Measurements from ENCODE around the gene NEU4.

The NEU4 gene

DNA sequence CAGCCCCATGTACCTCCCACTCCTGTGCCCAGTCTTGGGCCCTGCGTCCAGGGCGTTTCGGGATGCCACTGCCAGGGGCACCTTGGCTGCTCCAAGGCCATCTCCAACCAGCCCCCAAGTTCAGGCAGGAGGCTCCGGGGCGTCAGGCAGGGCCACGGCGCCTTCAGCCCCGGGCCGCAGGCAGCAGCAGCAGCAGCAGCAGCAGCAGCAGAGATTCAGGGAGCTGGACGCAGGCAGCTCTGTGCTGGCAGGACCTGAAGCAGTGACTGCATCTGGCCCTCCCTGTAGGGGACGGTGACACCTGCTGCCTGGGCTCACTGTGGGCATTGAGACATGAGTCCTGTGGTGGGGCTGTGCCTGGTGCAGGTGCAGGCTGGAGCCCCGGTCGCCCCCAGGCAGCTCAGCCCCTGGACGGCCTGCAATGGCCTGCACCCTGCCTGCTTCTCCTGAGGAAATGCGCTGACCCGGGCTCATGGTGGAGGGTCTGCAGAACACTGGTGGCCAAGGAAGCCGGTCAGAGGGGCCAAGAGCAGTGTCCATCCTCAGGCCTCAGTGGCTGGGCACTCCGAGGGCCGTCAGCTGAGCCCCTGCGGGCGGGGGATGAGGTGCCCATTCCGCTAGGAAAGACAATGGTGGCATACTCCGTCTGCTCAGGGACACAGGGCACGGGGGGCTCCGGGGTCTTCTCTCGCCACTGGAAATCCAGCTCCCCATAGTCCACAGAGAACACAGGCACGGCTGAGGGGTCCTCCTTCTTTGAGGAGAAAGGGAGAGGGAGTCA lies 41.7 kb downstream of the NEU4 start:
- no peak overlapping the region for H3K4me3 ChIP-seq (ENCODE audit: low read length)
- no peak for DNase-seq (ENCODE audit: low read depth, low spot score)
- no peaks in the 10 kb centered on the region; the same call in 1 of the 2 replicates for H3K27me3 ChIP-seq (ENCODE audit: control insufficient read depth, insufficient read depth, low read length)
- no CpG with 5 or more reads among the region's 27 CpGs for WGBS (ENCODE audit: insufficient coverage, insufficient read length)
- no peaks in the 10 kb centered on the region for H3K9me3 ChIP-seq (ENCODE audit: control insufficient read depth, insufficient read depth, low read length)
- no peaks in the 10 kb centered on the region; the same call in 1 of the 2 replicates for H3K36me3 ChIP-seq (ENCODE audit: control insufficient read depth, insufficient read depth, low read length)
- H3K27ac ChIP-seq (ENCODE audit: low read length): no peak overlapping the region
- H3K4me1 ChIP-seq (ENCODE audit: control insufficient read depth, insufficient read depth, low read length): no peaks in the 10 kb centered on the region; the same call in 1 of the 2 replicates

- no peaks in the 10 kb centered on the region for H3K9me3 ChIP-seq (ENCODE audit: control insufficient read depth, insufficient read depth, low read length)
- no peak overlapping the region for H3K27ac ChIP-seq (ENCODE audit: low read length)
- no peak for DNase-seq (ENCODE audit: low read depth, low spot score)
- no CpG with 5 or more reads among the region's 26 CpGs for WGBS (ENCODE audit: insufficient coverage, insufficient read length)
- H3K4me3 ChIP-seq (ENCODE audit: low read length): no peak overlapping the region
- H3K4me1 ChIP-seq (ENCODE audit: control insufficient read depth, insufficient read depth, low read length): no peaks in the 10 kb centered on the region; the same call in 1 of the 2 replicates
- H3K27me3 ChIP-seq (ENCODE audit: control insufficient read depth, insufficient read depth, low read length): no peaks in the 10 kb centered on the region; the same call in 1 of the 2 replicates
- no peaks in the 10 kb centered on the region; the same call in 1 of the 2 replicates for H3K36me3 ChIP-seq (ENCODE audit: control insufficient read depth, insufficient read depth, low read length)
These were observed 42.5 kb downstream of the NEU4 start for GRCh38 chr2:241851325-241852115.

DNA sequence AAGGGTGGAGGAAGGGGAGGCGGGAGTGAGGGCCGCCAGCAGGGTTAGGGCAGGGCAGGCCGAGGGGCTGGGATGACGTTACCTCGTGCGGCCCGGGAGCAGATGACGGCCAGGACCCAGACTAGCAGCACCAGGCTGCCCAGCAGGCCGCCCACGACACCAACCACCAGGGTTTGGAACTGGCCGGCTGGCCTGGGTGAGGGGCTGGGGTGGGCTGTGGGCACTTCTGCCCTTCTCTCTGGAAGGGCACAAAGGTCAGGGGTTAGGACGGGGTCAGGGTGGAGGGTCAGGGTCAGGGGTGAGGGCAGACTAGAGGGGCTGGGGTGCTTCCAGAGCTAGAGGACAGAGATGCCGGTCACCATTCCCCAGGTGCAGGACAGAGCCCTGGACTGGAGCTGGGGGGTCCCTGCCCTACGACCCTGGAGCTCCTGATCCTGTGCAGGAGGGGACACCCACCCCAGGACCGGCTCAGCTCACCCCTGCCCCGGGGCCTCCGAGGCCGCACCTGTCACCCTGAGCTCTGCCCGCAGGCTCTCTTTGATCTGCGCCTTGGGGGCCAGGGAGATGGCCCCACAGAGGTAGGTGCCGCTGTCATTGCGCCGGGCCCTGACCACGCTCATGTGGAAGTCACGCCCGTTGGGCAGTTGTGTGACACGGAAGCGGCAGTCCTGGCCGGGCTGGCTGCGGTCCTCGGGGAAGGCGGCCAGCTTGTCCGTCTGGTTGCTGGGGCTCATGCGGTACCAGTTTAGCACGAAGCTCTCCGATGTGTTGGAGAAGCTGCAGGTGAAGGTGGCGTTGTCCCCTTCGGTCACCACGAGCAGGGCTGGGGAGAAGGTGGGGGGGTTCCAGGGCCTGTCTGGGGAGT lies 43.4 kb downstream of the NEU4 start:
- no peak for DNase-seq (ENCODE audit: low read depth, low spot score)
- WGBS (ENCODE audit: insufficient coverage, insufficient read length): no CpG with 5 or more reads among the region's 39 CpGs

DNA sequence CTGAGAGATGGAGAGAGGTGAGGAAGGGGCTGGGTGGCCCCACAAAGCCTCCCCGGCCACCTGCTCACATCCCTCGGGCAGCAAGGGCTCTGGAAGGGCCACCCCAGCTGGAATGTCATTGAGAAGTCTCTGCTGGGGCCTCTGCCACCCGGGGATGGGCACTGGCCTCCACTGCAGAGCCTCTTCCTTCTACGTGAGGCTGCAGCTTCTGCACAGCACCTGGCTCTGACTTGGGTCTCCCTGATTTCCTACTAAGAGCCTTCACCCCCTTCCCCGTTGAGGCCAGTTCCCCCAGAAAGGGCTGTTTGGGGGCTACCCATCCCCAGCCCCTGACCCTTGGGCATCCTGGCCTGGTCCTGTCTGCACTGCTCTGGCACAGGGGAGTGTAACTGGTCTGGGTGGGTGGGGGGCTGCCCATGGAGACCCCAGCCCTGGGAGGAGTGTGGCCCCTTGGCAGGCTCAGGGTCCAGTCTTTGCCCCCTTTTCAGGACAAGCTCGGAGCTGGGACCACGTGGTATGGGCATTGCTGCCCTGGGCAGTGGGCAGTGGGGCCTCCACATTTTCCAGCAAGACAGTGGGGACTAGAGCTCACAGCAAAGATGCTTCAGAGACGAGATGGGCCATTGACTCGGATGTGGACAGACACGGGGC lies 44.1 kb downstream of the NEU4 start:
- H3K4me1 ChIP-seq (ENCODE audit: control insufficient read depth, insufficient read depth, low read length): no peaks in the 10 kb centered on the region; the same call in 1 of the 2 replicates
- WGBS (ENCODE audit: insufficient coverage, insufficient read length): no CpG with 5 or more reads among the region's 10 CpGs
- H3K27ac ChIP-seq (ENCODE audit: low read length): no peak overlapping the region
- H3K9me3 ChIP-seq (ENCODE audit: control insufficient read depth, insufficient read depth, low read length): no peaks in the 10 kb centered on the region
- no peak for DNase-seq (ENCODE audit: low read depth, low spot score)
- H3K4me3 ChIP-seq (ENCODE audit: low read length): no peak overlapping the region
- no peaks in the 10 kb centered on the region for H3K27me3 ChIP-seq (ENCODE audit: control insufficient read depth, insufficient read depth, low read length)
- H3K36me3 ChIP-seq (ENCODE audit: control insufficient read depth, insufficient read depth, low read length): no peaks in the 10 kb centered on the region; the same call in 1 of the 2 replicates

More for the DNA sequence above, 43.4 kb downstream of the NEU4 start:
- Histone ChIP-seq H3K36me3 (ENCODE audit: control insufficient read depth, insufficient read depth, low read length) (no peaks in the 10 kb centered on the region; the same call in 1 of the 2 replicates), H3K4me1 (ENCODE audit: control insufficient read depth, insufficient read depth, low read length) (no peaks in the 10 kb centered on the region; the same call in 1 of the 2 replicates), H3K27ac (ENCODE audit: low read length) (no peak overlapping the region), H3K27me3 (ENCODE audit: control insufficient read depth, insufficient read depth, low read length) (no peaks in the 10 kb centered on the region), H3K4me3 (ENCODE audit: low read length) (no peak overlapping the region), H3K9me3 (ENCODE audit: control insufficient read depth, insufficient read depth, low read length) (no peaks in the 10 kb centered on the region)

DNA sequence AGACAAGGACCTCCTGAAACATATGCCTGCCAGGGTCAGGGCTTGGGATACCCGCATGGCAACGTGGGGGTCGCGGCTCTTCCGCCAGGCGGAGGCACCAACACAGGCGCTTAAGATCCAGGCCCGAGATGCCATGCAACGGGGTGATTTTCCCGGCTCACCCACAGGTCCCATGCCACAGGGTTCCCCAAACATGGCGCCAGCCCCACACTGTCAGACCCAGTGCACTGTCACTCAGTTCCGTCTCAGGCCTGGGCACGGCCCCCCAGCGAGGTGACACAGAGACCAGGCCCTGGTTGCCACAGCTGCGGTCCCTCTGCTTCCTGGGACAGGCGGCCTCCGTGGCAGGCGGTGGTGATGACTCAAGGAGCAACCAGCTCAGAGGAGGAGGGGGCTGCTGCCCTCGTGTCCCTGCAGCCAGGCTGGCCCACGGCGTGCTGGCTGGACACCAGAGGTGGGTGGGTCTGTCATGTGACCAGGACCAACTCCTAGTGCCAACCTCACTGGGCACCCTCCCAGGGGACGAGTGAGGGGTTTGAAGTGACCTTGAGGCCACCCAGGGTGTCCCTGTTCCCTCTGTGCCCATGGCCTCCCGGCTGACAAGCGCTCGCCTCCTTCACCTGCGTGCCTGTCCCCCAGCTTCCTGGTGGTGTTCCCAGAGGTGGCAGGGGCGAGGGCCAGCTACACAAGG lies 44.8 kb downstream of the NEU4 start:
- no peaks in the 10 kb centered on the region for H3K27me3 ChIP-seq (ENCODE audit: control insufficient read depth, insufficient read depth, low read length)
- no peaks in the 10 kb centered on the region for H3K9me3 ChIP-seq (ENCODE audit: control insufficient read depth, insufficient read depth, low read length)
- WGBS (ENCODE audit: insufficient coverage, insufficient read length): no CpG with 5 or more reads among the region's 27 CpGs
- H3K27ac ChIP-seq (ENCODE audit: low read length): no peak overlapping the region
- no peak for DNase-seq (ENCODE audit: low read depth, low spot score)
- H3K36me3 ChIP-seq (ENCODE audit: control insufficient read depth, insufficient read depth, low read length): no peaks in the 10 kb centered on the region; the same call in 1 of the 2 replicates
- no peak overlapping the region for H3K4me3 ChIP-seq (ENCODE audit: low read length)
- H3K4me1 ChIP-seq (ENCODE audit: control insufficient read depth, insufficient read depth, low read length): peaks cover 3% of the 10 kb centered on the region; the same call in 1 of the 2 replicates

DNA sequence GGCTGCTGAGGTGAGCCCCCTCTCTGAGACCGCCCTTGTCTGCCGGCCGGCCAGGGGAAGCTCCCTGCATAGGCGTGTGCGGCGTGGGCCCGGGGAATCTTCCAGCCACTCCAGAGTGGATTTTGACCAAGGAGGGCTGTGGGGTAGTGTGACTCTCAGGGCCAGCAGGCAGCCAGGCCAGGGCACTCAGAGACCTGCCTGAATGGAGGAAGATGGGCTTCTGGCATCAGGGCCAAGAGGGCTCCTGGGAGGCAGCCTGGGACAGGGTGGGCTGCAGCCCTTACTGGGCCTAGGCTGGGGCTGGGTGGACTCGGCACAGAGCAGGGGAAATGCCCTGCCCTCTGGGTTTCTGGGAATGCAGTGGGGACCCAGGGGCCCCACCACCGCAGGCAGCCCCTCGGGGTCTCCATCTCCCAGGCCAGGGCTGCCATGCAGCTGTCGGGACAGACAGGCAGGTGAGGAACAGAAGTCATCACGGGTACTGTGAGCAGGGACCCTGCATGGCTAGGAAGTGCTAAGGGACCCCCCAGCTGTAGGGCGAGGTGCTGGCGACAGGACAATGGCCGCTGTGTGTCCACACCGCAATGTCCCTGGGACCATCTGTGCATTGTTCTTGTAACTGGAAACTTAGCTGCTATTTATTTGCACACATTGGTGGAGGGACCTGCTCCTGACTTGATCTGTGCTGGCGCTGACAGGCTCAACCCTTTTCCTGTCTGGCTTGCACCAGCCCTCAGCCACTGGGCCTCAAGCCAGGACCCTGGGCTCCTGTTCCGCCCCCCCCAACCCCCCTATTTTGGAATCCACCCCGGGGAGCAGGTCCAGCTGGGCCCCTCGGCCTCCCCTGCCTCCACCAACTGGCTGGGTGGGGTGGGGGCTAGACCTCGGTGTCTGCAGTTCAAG lies 45.6 kb downstream of the NEU4 start:
- H3K4me1 ChIP-seq (ENCODE audit: control insufficient read depth, insufficient read depth, low read length): peaks cover 8% of the 10 kb centered on the region; the same call in 1 of the 2 replicates
- no CpG with 5 or more reads among the region's 21 CpGs for WGBS (ENCODE audit: insufficient coverage, insufficient read length)
- no peak overlapping the region for H3K4me3 ChIP-seq (ENCODE audit: low read length)
- no peak for DNase-seq (ENCODE audit: low read depth, low spot score)
- H3K9me3 ChIP-seq (ENCODE audit: control insufficient read depth, insufficient read depth, low read length): no peaks in the 10 kb centered on the region
- no peaks in the 10 kb centered on the region for H3K27me3 ChIP-seq (ENCODE audit: control insufficient read depth, insufficient read depth, low read length)
- H3K36me3 ChIP-seq (ENCODE audit: control insufficient read depth, insufficient read depth, low read length): no peaks in the 10 kb centered on the region; the same call in 1 of the 2 replicates
- H3K27ac ChIP-seq (ENCODE audit: low read length): no peak overlapping the region

- no CpG with 5 or more reads among the region's 18 CpGs for WGBS (ENCODE audit: insufficient coverage, insufficient read length)
- no peaks in the 10 kb centered on the region for H3K27me3 ChIP-seq (ENCODE audit: control insufficient read depth, insufficient read depth, low read length)
- peaks cover 8% of the 10 kb centered on the region; the same call in 1 of the 2 replicates for H3K4me1 ChIP-seq (ENCODE audit: control insufficient read depth, insufficient read depth, low read length)
- H3K27ac ChIP-seq (ENCODE audit: low read length): no peak overlapping the region
- no peak overlapping the region for H3K4me3 ChIP-seq (ENCODE audit: low read length)
- H3K36me3 ChIP-seq (ENCODE audit: control insufficient read depth, insufficient read depth, low read length): no peaks in the 10 kb centered on the region; the same call in 1 of the 2 replicates
- no peak for DNase-seq (ENCODE audit: low read depth, low spot score)
- H3K9me3 ChIP-seq (ENCODE audit: control insufficient read depth, insufficient read depth, low read length): no peaks in the 10 kb centered on the region
These were observed 46.4 kb downstream of the NEU4 start for GRCh38 chr2:241855245-241855887.

DNA sequence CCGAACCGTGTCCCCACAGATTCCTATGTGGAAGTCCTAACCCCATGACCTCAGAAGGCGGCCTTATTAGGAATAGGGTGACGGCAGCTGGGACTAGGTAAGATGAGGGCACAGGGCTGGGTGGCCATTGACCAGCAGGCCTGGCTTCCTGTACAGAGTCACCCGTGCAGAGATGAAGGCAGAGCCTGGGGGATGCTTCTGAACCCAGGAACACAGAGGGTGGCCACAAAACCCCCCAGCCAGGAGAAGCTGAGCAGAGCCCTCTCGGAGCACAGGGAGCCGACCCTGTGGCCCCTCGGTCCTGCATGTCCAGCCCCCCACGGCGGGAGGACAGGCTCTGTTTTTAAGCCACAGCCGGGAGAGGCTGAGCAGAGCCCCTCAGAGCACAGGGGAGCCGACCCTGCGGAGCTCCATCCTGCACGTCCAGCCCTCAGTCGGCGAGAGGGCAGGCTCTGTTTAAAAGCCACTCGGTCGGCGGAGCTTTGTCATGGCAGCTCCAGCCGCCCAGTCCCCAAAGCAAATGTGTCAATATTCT lies 47.0 kb downstream of the NEU4 start:
- Histone ChIP-seq H3K4me1 (ENCODE audit: control insufficient read depth, insufficient read depth, low read length) (peaks cover 8% of the 10 kb centered on the region; the same call in 1 of the 2 replicates), H3K4me3 (ENCODE audit: low read length) (no peak overlapping the region), H3K9me3 (ENCODE audit: control insufficient read depth, insufficient read depth, low read length) (no peaks in the 10 kb centered on the region), H3K36me3 (ENCODE audit: control insufficient read depth, insufficient read depth, low read length) (no peaks in the 10 kb centered on the region; the same call in 1 of the 2 replicates), H3K27ac (ENCODE audit: low read length) (no peak overlapping the region), H3K27me3 (ENCODE audit: control insufficient read depth, insufficient read depth, low read length) (no peaks in the 10 kb centered on the region)
- no CpG with 5 or more reads among the region's 20 CpGs for WGBS (ENCODE audit: insufficient coverage, insufficient read length)
- no peak for DNase-seq (ENCODE audit: low read depth, low spot score)
